HG03442 (cell line): ENCODE results near the gene GPR132.

Source experiments
- ATAC-seq: cut with Tn5 transposase; IDR thresholded peaks from one replicate; pipeline ENCODE4 v1.9.1; 2021; ENCODE audit warnings: mild to moderate bottlenecking, moderate library complexity; ENCODE audit not compliant: unreplicated experiment

Gene GPR132

DNA sequence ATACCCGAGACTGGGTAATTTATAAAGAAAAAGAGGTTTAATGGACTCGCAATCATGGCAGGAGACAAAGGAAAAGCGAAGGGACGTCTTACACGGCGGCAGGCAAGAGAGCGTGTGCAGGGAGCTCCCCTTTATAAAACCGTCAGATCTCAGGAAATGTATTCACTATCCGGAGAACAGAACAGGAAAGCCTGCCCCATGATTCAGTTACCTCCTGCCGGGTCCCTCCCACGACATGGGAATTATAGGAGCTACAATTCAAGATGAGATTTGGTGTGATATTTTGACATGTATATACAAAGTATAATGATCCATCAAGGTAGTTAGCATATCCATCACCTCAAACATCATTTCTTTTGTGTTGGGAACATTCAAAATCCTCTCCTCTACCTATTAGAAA, 42.1 kb downstream of the GPR132 start:
- no peak for ATAC-seq

DNA sequence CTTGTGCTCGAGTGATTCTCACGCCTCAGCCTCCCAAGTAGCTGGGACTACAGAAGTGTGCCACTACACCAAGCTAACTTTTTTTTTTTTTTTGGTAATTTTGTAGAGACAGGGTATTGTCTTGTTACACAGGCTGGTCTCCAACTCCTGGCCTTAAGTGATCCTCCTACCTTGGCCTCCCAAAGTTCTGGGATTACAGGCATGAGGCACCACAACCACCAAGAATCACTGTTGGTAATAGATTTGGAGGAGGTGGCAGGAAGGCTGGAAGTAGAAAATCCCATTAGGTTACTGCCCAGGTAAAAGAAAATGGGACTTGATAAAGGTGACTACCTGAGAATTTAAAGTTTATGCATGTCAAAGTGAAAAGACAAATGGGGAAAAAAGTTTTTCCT, 43.0 kb downstream of the GPR132 start:
- ATAC-seq, result no peak

DNA sequence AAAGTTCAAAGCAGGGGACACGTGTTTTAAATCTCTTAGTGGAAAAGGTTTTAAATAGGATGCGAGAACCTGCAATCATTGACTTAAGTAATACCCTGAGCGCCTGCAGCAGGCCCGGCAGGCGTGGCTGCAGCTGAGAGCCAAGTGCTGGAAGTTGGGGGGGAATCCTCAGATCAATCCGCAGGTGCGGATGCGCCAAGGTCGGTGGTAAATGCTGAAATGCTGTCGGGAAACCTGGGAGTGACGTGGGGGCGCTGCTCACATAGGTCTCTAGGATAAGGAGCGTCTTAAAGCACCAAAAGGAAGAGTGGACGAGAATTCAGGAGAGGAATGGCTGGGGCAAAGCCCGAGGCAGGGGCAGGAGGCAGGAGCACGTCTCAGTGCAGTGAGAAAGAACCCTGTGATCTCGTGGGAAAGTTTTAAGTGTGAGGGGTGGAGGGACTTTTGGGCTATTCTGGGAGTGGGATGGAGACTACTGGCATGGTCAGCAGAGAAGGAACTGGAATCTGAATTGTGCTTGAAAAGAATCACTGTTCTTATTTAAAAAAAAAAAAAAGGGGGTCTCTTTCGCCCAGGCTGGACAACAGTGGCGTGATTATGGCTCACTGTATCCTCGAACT, 43.5 kb downstream of the GPR132 start:
- no peak for ATAC-seq

DNA sequence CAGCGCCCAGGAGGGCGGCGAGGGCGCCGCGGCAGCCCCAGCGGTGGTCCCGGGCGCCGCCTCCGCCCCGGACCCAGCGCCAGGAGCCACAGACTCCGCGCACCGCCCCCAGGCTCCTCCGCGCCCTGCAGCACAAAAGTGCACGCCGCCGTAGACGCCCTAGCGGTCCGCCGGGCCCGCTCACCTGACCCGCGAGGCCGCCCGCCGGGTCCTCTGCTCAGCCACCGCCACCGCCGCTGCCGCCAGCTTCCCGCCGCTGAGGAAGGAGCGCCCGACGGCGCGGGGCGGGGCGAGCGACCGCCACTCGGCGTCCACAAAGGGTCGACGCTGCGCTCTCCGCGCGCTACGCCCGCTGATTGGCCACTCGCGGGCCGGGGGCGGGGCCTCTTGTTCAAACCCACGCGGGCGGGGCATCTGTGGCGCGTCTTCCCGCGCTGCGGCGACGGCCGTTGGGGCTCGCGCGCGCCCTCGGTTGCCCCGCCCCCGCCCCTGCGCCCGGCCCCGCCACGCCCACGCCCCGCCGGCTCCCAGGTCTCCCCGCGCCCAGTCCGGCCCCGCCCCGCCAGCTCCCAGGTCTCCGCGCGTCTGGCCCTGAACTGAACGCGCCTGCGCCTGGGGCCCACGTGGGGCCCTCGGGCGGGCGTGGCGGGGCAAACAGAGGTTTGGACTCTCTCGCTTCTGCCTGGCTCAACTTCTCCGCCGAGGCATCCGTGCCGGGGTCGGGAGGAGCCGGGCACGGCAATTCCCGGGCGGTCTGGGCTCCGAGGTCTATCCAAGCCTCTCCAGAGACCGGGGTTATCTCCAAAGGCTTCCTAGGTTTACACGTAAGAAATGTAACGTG, 44.2 kb downstream of the GPR132 start, which contains the start of gene CDCA4:
CDCA4 (minus strand) TSS at position 269 of the 841 bp plus-strand sequence. CDS start 9,154 bp downstream, outside the sequence.
- ATAC-seq, result peak; percentile 70

DNA sequence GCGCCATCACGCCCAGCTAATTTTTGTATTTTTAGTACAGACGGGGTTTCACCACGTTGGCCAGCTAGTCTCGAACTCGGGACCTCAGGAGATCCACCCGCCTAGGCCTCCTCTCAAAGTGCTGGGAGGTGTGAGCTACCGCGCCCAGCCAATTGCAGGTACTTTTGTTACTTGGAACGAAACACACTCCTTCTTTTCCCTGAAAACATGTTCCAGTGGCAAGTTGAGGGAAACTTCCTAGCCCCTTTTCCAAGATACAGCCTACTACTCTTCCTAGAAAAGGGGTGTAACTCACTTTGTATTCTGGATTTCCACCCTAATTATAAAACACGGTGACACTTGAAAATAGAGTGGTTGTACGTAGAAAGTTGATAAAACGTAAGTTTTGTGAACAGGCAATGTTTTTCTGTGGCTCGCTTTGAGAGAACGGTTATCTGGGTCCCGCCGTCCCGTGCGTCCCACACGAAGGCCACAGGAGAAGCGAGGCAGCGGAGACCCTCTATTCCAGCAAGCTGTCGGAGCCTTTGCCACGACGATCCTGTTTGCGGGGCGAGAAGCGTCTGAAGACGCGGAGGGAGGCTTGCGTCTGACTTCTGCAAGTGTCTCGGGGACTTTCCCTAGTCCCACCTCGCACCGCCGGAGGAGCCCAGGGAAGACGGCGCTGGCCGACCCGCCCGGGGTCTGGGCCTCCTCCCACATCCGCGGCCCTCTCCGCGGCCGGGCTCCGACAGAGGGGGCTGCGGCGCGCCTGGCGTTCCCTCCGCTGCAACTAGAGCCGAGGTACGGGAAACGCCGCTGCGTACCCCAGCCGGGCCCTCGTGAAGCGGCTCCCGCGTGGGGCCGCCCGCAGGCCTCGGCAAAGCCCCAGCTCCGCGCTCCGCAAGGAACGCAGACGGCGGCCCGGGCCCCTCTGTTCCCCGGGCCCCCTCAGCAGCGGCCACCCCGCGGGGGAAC, 45.1 kb downstream of the GPR132 start:
- ATAC-seq, result no peak

DNA sequence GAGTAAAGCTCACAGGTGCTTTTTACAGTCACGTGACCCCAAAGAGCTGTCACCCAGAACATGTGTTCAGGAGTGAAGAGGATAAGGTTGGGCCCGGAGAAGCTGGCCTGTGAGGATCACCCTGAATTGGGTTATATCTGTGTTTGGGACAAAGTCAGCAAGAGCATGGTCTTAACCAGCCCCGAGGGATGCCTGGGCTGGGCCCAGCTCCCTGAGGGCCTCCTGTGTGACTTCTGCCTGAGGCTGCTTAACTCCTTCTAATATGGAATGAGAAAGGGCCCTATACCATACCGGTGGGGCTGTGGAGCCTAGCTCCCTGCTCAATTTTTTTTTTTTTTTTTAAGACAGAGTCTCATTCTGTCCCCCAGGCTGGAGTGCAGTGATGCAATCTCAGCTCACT, 46.8 kb downstream of the GPR132 start:
- no peak for ATAC-seq

DNA sequence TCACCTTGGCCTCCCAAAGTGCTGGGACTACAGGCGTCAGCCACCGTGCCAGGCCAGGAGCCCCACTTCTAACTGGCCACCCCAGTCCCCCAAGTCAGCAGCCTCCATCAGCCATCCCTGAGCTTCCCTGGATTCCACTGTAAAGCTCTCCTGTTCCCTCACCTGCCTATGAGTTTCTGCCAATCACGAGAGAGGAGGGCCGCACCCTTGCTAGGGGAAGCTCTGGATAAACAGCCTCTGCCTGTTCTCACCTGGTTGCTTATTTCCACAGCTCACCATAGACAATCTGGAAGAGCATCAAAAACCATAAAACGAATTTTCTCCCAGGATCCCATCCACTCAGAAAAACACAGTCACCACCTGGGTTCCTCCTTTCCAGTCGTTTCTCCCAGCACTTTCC, 49.3 kb downstream of the GPR132 start:
- no peak for ATAC-seq

DNA sequence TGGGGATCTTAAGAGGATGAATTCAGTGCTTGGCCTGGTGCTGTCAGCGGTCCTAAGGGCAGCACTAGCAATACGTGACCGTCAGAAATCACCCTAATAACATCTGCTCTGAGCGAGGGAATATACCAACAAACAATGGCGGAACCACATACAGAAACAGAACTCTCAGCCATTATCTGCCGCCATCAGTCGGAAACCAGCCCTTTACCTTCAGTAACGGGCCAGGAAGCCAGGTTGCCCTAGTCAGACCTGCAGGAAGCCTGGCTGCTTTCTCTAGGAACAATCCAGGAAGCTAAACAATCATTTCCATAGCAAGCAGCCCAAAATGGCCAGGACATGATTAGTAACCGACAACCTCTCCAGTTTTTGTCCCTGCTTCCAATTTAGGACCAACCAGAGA, 50.0 kb downstream of the GPR132 start:
- no peak for ATAC-seq

DNA sequence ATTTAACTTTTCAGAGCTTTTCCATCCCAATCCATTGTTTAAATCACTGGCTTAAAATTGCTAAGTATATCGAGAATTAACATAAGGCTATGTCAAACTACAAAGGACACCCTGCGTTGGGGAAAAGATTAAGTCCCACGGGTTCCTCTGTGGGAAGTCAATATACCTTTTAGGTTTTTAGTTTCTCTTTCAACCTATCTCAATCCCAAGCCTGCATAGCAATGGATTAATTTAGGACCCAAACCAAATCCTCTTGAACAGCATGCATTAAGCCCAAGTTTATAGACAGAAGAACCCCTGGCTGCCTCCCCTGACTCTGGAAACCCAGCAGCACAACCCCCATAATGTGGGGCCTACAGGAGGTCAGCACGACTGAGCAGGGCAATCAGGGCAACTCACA, 50.6 kb downstream of the GPR132 start:
- ATAC-seq, result no peak

DNA sequence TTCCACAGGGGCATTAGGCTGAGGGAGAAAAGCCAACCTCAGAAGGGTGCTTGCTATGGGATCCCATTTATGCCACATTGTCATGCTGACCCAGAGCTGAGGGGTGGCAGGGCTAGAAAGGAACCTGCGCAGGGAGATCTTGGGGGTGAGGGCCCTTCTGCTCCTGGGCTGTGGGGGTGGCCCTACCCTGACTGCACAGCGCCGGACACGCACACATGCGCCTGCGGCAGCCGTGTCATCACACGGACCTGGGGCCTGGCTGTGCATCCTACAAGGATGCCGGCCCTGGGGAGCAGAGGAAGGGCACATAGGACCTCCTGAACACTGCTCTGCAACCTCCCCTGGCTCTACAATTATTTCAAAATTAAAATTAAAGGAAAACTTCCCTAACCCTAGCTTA, 51.2 kb downstream of the GPR132 start:
- no peak for ATAC-seq

DNA sequence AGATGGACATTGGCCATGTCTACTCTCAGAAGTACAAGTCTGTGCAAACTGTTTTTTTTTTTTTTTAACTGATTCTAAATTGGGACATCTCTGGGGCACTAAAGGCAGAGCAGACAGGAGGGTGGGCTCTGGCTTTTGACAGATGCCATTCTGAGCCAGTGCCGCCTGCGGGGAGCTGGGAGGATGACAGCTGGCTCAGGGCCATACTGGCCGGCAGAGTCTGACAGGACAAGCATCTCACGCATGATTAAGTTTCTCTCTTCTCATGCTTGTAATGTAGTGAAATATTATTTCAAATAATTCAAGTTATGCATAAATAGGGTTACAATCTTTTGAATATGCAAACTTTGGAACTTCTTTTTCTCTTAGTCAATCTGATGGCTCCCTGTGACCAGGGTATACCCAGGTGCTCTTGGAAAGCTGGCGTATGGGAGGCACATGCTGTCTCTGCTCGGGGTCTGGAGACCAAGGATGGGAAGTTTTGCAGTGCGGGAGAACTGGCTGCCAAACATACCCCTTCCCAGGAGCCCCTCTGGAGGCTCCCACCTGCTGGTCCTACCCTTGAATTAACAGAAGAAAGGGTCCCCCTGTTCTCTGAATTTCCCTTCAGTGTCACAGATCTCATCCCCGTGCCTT, 52.0 kb downstream of the GPR132 start:
- ATAC-seq, result no peak

DNA sequence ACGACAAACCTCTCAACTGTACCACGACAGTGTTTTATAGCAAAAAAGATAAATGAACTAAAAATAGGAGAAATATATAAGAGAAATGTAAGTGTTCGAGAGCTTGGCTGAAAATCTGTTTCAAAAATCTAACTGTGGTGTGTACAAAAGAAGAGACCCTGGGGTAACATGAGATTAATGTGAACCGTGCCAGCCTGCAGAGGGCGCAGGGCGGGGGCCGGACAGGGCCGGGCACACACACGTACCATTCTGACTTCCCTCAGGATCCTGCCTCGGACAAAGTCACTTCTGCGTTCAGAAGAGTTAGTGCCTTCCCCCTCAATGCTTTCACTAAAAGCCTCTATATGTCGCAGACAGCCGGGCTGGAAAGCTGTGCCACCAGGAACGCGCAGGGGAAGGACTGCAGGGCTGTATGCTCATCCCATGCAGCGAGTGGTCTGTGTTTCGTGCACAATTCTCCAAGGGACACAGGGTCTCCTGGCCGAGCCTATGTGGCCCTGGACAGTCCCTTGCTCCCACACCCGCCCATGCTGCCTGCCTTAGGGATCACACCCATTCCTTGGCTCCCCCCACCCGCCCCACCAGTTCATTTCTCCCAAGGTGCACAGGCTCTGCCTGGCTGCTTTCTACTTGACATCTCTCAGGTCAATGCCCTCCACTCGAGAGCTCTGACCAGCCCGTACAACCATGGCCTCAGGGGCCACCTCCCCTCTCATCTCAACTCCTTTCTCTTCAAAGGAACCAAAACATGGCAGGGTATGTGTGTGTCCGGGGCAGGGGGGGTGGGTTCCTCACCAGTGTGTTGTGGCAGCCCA, 52.9 kb downstream of the GPR132 start:
- ATAC-seq, result no peak

DNA sequence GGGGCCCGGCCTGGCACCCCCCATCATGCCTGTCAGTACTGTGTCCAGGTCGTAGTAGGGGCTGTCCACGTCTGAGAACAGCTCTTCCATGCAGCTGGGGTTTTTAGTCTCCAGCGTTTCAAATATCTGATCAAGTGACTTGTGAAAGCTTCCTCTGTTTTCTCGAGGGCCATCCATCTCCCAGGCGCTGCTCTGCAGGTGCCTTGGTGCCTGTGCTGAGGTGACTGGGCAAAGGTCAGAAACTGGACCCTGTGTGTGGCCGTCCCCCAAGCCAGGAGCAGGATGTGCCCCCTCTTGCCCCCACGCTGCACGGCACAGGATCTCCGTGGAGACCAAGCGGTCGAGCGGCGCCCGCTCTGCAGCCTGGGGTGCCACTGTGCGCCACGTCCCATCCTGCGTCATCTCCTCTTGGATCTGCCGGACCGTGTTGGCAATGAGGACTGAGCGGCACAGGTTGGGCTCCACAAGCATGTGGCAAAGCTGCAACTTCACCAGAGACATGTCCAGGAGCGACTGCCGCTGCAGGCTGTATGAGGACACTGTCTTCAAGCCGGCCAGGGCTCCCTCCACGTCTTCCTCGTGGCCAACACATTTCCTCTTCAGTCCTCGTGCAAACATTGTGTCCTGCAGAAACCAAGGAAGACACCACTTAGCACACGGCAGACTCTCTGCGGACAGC, 53.8 kb downstream of the GPR132 start:
- ATAC-seq, result no peak

DNA sequence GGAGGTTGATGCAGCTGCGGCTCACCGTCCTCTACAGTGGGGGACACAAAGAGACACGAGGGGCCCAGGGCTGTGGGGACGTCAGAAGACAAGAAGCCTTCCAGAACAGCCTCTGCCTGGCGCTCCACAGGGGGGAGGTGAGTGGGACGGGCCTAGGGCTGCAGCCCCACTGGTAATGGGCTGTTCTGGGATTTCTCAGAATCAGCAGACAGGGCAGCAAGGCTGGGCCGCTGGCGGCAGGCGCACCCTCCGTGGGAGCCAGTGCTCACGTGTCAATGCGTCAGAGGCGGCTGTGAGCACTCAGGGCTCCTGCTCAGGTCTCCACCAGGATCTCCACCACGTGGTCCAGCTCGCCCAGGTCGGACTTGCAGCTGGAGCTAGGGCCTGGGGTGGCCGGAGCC, 54.3 kb downstream of the GPR132 start:
- ATAC-seq, result no peak

DNA sequence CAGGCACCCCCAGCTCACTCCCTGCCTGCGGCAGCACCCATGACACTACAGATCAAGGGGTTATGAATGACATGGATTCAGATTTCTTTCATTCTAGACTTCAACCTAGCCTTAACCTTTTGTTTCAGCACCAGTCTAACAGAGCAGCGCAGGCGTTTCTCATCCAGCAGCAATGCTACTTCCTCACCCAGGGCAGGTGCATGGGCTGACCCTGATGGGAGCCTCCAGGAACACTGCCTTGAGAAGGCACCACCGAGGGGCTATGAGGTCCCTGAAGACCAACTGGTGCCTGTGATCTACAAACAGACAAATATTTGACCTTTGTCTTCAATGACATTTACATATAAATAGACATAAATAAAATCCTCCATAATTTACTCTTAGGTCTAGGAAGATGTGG, 55.1 kb downstream of the GPR132 start:
- ATAC-seq, result no peak

DNA sequence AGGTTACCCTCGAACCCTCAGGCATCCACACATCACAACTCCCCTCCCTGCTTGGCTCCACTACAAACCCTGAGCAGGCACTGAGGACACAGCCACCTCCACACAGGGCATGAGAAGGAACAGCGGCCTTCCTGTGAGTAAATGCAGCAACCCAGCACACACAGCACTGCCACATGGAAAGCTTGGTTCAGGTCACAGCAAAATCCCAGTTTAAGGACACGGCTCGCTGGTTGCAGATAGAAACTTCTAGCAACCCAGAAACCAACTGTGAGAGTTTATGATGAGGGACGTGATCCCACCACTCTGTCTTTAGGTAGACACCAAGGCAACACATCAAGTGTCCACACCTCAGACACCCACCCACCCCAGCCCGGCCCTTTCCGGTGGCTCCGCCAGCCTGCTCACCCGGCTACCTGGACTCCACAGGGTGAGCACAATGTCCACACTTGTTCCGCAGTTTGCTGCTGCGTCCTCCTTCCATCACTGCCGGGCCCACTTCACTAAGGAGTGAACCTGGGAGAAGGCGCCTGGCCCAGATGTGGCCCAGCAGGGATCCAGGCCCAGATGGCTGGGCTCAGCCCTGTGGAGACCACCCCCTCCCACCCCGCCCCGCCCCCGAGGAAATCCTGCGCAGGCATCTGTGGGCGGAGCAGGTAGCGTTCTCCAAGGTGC, 57.5 kb downstream of the GPR132 start:
- ATAC-seq, result no peak

DNA sequence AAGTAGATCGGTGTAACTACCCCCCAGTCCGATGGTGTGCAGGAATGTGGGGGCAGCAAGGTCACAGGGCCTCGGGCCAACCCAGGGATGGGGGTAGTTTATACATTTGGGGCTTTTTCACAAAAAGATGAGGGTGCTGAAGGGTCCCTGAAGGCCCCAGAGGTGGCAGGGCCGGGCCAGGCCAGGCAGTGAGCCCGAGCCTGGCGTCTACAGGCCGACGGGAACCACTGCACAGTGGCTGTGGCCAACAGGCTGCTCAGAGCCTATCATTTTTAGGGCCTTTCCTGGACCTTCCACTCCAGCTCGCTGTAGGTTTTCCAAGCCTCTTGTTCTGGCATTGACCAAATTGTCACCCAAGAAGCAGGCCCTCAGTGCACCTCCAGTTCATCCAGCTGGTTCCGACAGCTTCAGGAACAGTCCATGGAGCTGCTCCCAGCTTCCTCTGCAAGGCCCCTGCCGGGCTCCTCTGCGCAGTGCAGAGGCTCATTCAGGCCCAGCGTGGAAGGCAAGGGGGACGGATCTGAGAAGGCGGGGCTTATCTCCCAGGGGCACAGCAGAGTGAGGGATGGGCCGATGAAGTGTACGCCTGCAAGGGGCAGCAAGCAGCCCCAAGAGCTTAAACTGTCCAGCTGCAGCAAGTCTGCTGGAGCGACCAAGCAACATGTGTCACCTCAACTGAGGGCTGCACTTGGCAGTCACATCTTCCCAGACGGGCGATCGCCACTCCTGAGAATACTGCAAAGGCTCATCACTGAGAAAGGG, 58.2 kb downstream of the GPR132 start:
- no peak for ATAC-seq
